Vagina (tissue), 2 donors: ENCODE data around the gene FKBP7. TPM values are rescaled to one million over a fixed set of nuclear protein-coding genes. Genes with fewer than 3 reads are reported as not detected.

Source experiments
- DNase-seq, 2 donors: peaks; one replicate each; pipeline ENCODE4 v3.0.0-alpha.2; 2017; ENCODE audit errors: extremely low spot score in 2 of 2
- H3K27ac ChIP-seq: fragments of 200-600 bp; sonication (generic); one replicate; pipeline ENCODE4 v1.5.1; 2019
- H3K27me3 ChIP-seq: fragments of 200-600 bp; sonication (generic); one replicate; pipeline ENCODE4 v1.5.1; 2019
- H3K36me3 ChIP-seq, 2 donors: fragments of 200-600 bp; sonication (generic); one replicate each; pipeline ENCODE4 v1.5.1; 2017 to 2019
- H3K4me1 ChIP-seq: fragments of 200-600 bp; sonication (generic); one replicate; pipeline ENCODE4 v1.5.1; 2019
- H3K4me3 ChIP-seq, 2 donors: fragments of 200-600 bp; sonication (generic); 1 replicate in 1 of 2; 2 replicates in 1 of 2; pipeline ENCODE4 v1.5.1; 2016 to 2019
- H3K9me3 ChIP-seq: fragments of 200-600 bp; sonication (generic); one replicate; pipeline ENCODE4 v1.5.1; 2019
- POLR2A ChIP-seq, 2 donors: fragments of 450-650 bp; IDR thresholded peaks; one replicate each; pipeline ENCODE4 v1.6.1; 2017; ENCODE audit warnings: antibody characterized with exemption in 2 of 2, mild to moderate bottlenecking in 2 of 2, moderate library complexity in 2 of 2
- POLR2AphosphoS5 ChIP-seq, 2 donors: sonication (generic); formaldehyde crosslinking; IDR thresholded peaks; one replicate each; pipeline ENCODE4 v1.9.0; 2017; ENCODE audit warnings: antibody characterized with exemption in 2 of 2, mild to moderate bottlenecking in 2 of 2, low read depth in 1 of 2; ENCODE audit not compliant: insufficient read depth in 1 of 2
- intact Hi-C: fragments of 100-400 bp; cut with DNase I; formaldehyde crosslinking; loops from one replicate; pipeline ENCODE4 v1.15.1; 2023
- total RNA-seq: library from RNA; depleted of rRNA; stranded (reverse); fragments of >200 nt; gene quantifications from one replicate; pipeline ENCODE4 v1.2.3, GENCODE V29; 2016
- TF ChIP-seq, protein P1 (sequence below), 3 experiments: fragments of 450-650 bp in 2 of 3; fragments of 200-600 bp in 1 of 3; sonication (generic) in 1 of 3; IDR thresholded peaks; one replicate each; pipeline ENCODE4 v1.5.1; 2017 to 2019; ENCODE audit warnings: antibody characterized with exemption in 3 of 3, mild to moderate bottlenecking in 2 of 3, moderate library complexity in 2 of 3

FKBP7 gene
- total RNA-seq, 1 donor from 2014 or later, result 30.9 TPM

DNA sequence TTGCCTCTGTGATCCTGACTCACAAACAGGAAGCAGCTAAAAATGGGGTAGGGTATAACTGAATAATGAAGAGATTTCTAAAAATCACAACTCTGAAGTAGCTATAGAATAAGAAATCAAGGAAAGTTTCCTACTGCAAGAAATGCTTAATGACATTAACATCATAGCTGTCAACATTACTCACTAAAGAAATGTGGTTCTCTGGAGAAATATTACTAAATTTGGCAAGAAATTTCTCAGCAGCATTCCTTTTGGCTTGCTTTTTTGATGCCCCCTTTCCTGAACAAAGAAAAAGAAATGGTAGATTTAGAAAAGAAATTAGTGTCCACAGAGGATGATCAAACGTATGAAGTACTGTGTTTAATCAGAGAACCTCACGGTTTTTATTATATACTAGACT lies 37.0 kb downstream of the FKBP7 start:
- Histone ChIP-seq H3K9me3 (no peaks in the 10 kb centered on the region), H3K27ac (no peak overlapping the region), H3K4me1 (no peaks in the 10 kb centered on the region), H3K36me3 (peaks cover 0 to 69% of the 10 kb centered on the region in 2 donors), H3K27me3 (no peaks in the 10 kb centered on the region), H3K4me3 (no peak overlapping the region)
- intact Hi-C loops, result no loop called here
- TF ChIP-seq, protein P1, sequence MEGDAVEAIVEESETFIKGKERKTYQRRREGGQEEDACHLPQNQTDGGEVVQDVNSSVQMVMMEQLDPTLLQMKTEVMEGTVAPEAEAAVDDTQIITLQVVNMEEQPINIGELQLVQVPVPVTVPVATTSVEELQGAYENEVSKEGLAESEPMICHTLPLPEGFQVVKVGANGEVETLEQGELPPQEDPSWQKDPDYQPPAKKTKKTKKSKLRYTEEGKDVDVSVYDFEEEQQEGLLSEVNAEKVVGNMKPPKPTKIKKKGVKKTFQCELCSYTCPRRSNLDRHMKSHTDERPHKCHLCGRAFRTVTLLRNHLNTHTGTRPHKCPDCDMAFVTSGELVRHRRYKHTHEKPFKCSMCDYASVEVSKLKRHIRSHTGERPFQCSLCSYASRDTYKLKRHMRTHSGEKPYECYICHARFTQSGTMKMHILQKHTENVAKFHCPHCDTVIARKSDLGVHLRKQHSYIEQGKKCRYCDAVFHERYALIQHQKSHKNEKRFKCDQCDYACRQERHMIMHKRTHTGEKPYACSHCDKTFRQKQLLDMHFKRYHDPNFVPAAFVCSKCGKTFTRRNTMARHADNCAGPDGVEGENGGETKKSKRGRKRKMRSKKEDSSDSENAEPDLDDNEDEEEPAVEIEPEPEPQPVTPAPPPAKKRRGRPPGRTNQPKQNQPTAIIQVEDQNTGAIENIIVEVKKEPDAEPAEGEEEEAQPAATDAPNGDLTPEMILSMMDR (IDR thresholded peaks at IDR 0.05), result no peak
- no peak for TF ChIP-seq POLR2AphosphoS5 (IDR thresholded peaks at IDR 0.05; ENCODE audit: insufficient read depth in 1 of 2, low read depth in 1 of 2)
- no peak for TF ChIP-seq POLR2A (IDR thresholded peaks at IDR 0.05)
- DNase-seq, result no peak

DNA sequence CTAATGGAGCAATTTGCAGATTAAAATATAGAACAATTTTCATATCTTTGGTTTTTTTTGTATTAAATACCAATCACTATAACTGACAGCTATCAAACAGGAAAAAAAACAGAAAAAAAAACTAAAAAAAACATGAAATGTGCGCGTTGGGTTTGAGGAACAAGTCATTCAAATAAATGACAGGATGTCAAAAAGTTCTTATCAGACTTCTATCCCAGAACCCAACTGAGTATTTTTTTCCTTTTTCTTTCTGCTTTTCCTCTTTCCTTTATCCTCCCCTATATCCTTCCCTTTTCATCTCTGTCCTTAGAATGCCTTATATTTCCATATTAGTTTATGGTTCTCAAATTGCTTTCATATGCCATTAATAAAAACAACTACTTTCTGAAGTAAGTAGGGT lies 41.7 kb downstream of the FKBP7 start:
- DNase-seq, result no peak
- Histone ChIP-seq H3K27me3 (no peaks in the 10 kb centered on the region), H3K27ac (no peak overlapping the region), H3K9me3 (no peaks in the 10 kb centered on the region), H3K4me1 (no peaks in the 10 kb centered on the region), H3K36me3 (peaks cover 2 to 59% of the 10 kb centered on the region in 2 donors), H3K4me3 (no peak overlapping the region)
- TF ChIP-seq POLR2A (IDR thresholded peaks at IDR 0.05) (no peak), POLR2AphosphoS5 (IDR thresholded peaks at IDR 0.05; ENCODE audit: insufficient read depth in 1 of 2, low read depth in 1 of 2) (no peak)
- TF ChIP-seq, protein P1 (IDR thresholded peaks at IDR 0.05), result no peak
- intact Hi-C loops, result no loop called here

DNA sequence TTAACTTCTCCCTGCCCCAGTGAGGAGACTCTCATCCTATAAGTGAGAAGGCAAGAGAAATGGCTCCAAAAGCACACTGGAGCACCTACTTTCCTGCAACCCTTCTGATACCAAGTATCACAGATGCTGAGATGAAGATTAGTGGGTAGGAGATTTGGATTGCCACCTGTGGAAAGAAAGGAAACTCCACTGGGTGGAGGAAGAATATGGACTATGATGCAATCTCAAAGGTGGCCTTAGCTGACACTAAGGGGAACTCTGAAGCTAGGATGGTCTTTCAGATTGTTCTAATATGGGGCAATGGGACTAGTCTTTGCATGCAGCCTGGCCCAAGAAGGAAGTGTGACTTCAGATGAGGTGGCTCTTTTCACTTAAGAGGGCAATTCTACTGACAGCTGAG lies 49.1 kb downstream of the FKBP7 start:
- TF ChIP-seq, protein P1 (IDR thresholded peaks at IDR 0.05), result no peak
- TF ChIP-seq POLR2AphosphoS5 (IDR thresholded peaks at IDR 0.05; ENCODE audit: insufficient read depth in 1 of 2, low read depth in 1 of 2), result no peak
- no peak for TF ChIP-seq POLR2A (IDR thresholded peaks at IDR 0.05)

DNA sequence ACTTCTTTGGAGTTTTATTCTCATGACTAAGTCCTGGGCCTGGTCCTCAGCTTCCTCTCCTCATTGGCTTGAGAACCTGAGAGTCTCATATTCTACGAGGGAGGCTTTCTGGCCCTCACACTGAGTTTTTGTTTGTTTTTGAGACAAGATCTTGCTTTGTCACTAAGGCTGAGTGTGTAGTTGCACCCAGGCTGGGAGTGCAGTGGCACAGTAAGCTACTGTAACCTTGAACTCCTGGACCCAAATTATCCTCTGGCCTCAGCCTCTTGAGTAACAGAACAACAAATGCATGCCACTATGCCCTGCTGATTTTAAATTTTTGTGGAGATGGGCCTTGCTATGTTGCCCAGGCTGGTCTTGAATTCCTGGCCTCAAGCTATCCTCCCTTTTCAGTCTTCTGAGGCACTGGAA lies 50.0 kb downstream of the FKBP7 start:
- intact Hi-C loops, result no loop called here
- no peak overlapping the region for H3K27ac ChIP-seq
- H3K9me3 ChIP-seq, result no peaks in the 10 kb centered on the region
- no peaks in the 10 kb centered on the region for H3K4me1 ChIP-seq
- no peak overlapping the region for H3K4me3 ChIP-seq
- TF ChIP-seq POLR2A (IDR thresholded peaks at IDR 0.05) (no peak), POLR2AphosphoS5 (IDR thresholded peaks at IDR 0.05; ENCODE audit: insufficient read depth in 1 of 2, low read depth in 1 of 2) (no peak)
- TF ChIP-seq, protein P1 (IDR thresholded peaks at IDR 0.05), result no peak
- no peaks in the 10 kb centered on the region for H3K27me3 ChIP-seq
- no peak for DNase-seq
- H3K36me3 ChIP-seq, result peaks cover 5 to 34% of the 10 kb centered on the region in 2 donors

More for the DNA sequence above, 49.1 kb downstream of the FKBP7 start:
- no peak for DNase-seq
- intact Hi-C loops, result no loop called here
- Histone ChIP-seq H3K4me3 (no peak overlapping the region), H3K27ac (no peak overlapping the region), H3K27me3 (no peaks in the 10 kb centered on the region), H3K9me3 (no peaks in the 10 kb centered on the region), H3K4me1 (no peaks in the 10 kb centered on the region), H3K36me3 (peaks cover 5 to 43% of the 10 kb centered on the region in 2 donors)

DNA sequence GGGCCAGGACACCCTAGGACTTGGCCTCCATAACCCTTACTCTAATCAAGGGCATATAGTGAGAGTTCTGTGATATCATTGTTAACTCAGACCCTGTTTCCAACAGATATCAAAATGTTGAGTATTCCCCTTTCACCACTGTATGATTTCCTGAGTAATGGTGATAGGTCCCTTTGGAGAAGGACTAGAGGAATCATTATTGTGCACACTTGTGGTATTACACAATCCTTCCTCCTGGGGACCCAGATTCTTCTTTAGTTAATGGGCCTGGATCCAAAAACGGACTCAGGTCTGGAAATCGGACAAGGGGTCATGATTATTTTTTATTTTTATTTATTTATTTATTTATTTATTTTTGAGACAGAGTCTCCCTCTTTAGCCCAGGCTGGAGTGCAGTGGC lies 50.9 kb downstream of the FKBP7 start:
- intact Hi-C loops, result no loop called here
- Histone ChIP-seq H3K36me3 (peaks cover 5 to 25% of the 10 kb centered on the region in 2 donors), H3K9me3 (no peaks in the 10 kb centered on the region), H3K27me3 (no peaks in the 10 kb centered on the region), H3K4me3 (no peak overlapping the region), H3K4me1 (no peaks in the 10 kb centered on the region), H3K27ac (no peak overlapping the region)
- no peak for DNase-seq
- TF ChIP-seq, protein P1 (IDR thresholded peaks at IDR 0.05), result no peak
- TF ChIP-seq POLR2AphosphoS5 (IDR thresholded peaks at IDR 0.05; ENCODE audit: insufficient read depth in 1 of 2, low read depth in 1 of 2) (no peak), POLR2A (IDR thresholded peaks at IDR 0.05) (no peak)
